Raji (cell line): ENCODE measurements around the gene EDAR.

Experiments
- POLR2A ChIP-seq: IDR thresholded peaks from 2 replicates; pipeline ENCODE4 v1.6.1; 2011; ENCODE audit warnings: low read depth, low read length, control low read depth; ENCODE audit not compliant: insufficient read depth

EDAR gene

GRCh38 chr2:108928660-108929377, 60.2 kb downstream of the EDAR start:
- no peak for TF ChIP-seq POLR2A

- TF ChIP-seq POLR2A, result no peak
These were observed 60.9 kb downstream of the EDAR start for GRCh38 chr2:108927936-108928659.

- no peak for TF ChIP-seq POLR2A
These were observed 61.6 kb downstream of the EDAR start for GRCh38 chr2:108927405-108927804.

- TF ChIP-seq POLR2A, result no peak
These were observed 62.2 kb downstream of the EDAR start for GRCh38 chr2:108926561-108927380.

- TF ChIP-seq POLR2A, result no peak
These were observed 63.3 kb downstream of the EDAR start for GRCh38 chr2:108925735-108926134.

- no peak for TF ChIP-seq POLR2A
These were observed 63.7 kb downstream of the EDAR start for GRCh38 chr2:108925286-108925685.

- TF ChIP-seq POLR2A, result no peak
These were observed 64.3 kb downstream of the EDAR start for GRCh38 chr2:108924580-108925251.

- no peak for TF ChIP-seq POLR2A
These were observed 65.1 kb downstream of the EDAR start for GRCh38 chr2:108923736-108924579.

- TF ChIP-seq POLR2A, result no peak
These were observed 65.9 kb downstream of the EDAR start for GRCh38 chr2:108923019-108923700.

- no peak for TF ChIP-seq POLR2A
These were observed 66.7 kb downstream of the EDAR start for GRCh38 chr2:108922141-108922915.

- TF ChIP-seq POLR2A, result no peak
These were observed 67.7 kb downstream of the EDAR start for GRCh38 chr2:108921096-108922030.

- no peak for TF ChIP-seq POLR2A
These were observed 68.3 kb downstream of the EDAR start for GRCh38 chr2:108920686-108921085.
